ENCODE results near the gene ALPP. TPM values are rescaled to one million over a fixed set of nuclear protein-coding genes. Genes with fewer than 3 reads are reported as not detected.

Gene ALPP
- total RNA-seq, 1 donor from 2014 or later: not detected

- H3K27ac Mint-ChIP-seq (ENCODE audit: unreplicated experiment): no peak overlapping the region
These were observed 4.2 kb upstream of the ALPP start for GRCh38 chr2:232374356-232374755.

GRCh38 chr2:232375164-232375563 is 3.4 kb upstream of the ALPP start:
- no peaks in the 10 kb centered on the region for H3K9me3 Mint-ChIP-seq (ENCODE audit: unreplicated experiment)
- no peak overlapping the region for H3K27ac Mint-ChIP-seq (ENCODE audit: unreplicated experiment)
- H3K36me3 Mint-ChIP-seq (ENCODE audit: low read depth, unreplicated experiment): no peaks in the 10 kb centered on the region
- DNase-seq (ENCODE audit: low spot score): no peak
- no peak overlapping the region for H3K4me3 Mint-ChIP-seq (ENCODE audit: unreplicated experiment)
- H3K27me3 Mint-ChIP-seq (ENCODE audit: unreplicated experiment): peaks cover 2% of the 10 kb centered on the region
- TF ChIP-seq CTCF (IDR thresholded peaks at IDR 0.05; ENCODE audit: unreplicated experiment): no peak
- H3K4me1 Mint-ChIP-seq (ENCODE audit: unreplicated experiment): no peaks in the 10 kb centered on the region

More at GRCh38 chr2:232374356-232374755, 4.2 kb upstream of the ALPP start:
- Mint-ChIP-seq H3K36me3 (ENCODE audit: low read depth, unreplicated experiment) (no peaks in the 10 kb centered on the region), H3K4me1 (ENCODE audit: unreplicated experiment) (no peaks in the 10 kb centered on the region), H3K9me3 (ENCODE audit: unreplicated experiment) (no peaks in the 10 kb centered on the region), H3K4me3 (ENCODE audit: unreplicated experiment) (no peak overlapping the region), H3K27me3 (ENCODE audit: unreplicated experiment) (peaks cover 2% of the 10 kb centered on the region)
- no peak for TF ChIP-seq CTCF (IDR thresholded peaks at IDR 0.05; ENCODE audit: unreplicated experiment)
- DNase-seq (ENCODE audit: low spot score): no peak

GRCh38 chr2:232376260-232376659 is 2.3 kb upstream of the ALPP start:
- no peak overlapping the region for H3K4me3 Mint-ChIP-seq (ENCODE audit: unreplicated experiment)
- no peaks in the 10 kb centered on the region for H3K36me3 Mint-ChIP-seq (ENCODE audit: low read depth, unreplicated experiment)
- peaks cover 2% of the 10 kb centered on the region for H3K27me3 Mint-ChIP-seq (ENCODE audit: unreplicated experiment)
- H3K4me1 Mint-ChIP-seq (ENCODE audit: unreplicated experiment): no peaks in the 10 kb centered on the region
- no peaks in the 10 kb centered on the region for H3K9me3 Mint-ChIP-seq (ENCODE audit: unreplicated experiment)
- no peak for DNase-seq (ENCODE audit: low spot score)
- no peak for TF ChIP-seq CTCF (IDR thresholded peaks at IDR 0.05; ENCODE audit: unreplicated experiment)
- no peak overlapping the region for H3K27ac Mint-ChIP-seq (ENCODE audit: unreplicated experiment)

- H3K27ac Mint-ChIP-seq (ENCODE audit: unreplicated experiment): no peak overlapping the region
- no peak for TF ChIP-seq CTCF (IDR thresholded peaks at IDR 0.05; ENCODE audit: unreplicated experiment)
- no peaks in the 10 kb centered on the region for H3K4me1 Mint-ChIP-seq (ENCODE audit: unreplicated experiment)
These were observed 1.8 kb upstream of the ALPP start for GRCh38 chr2:232376713-232377112.

GRCh38 chr2:232377319-232377718 is 1.2 kb upstream of the ALPP start:
- no peak for TF ChIP-seq CTCF (IDR thresholded peaks at IDR 0.05; ENCODE audit: unreplicated experiment)
- H3K4me3 Mint-ChIP-seq (ENCODE audit: unreplicated experiment): no peak overlapping the region

More at GRCh38 chr2:232376713-232377112, 1.8 kb upstream of the ALPP start:
- Mint-ChIP-seq H3K4me3 (ENCODE audit: unreplicated experiment) (no peak overlapping the region), H3K9me3 (ENCODE audit: unreplicated experiment) (no peaks in the 10 kb centered on the region), H3K27me3 (ENCODE audit: unreplicated experiment) (peaks cover 2% of the 10 kb centered on the region), H3K36me3 (ENCODE audit: low read depth, unreplicated experiment) (no peaks in the 10 kb centered on the region)
- DNase-seq (ENCODE audit: low spot score): no peak

More at GRCh38 chr2:232377319-232377718, 1.2 kb upstream of the ALPP start:
- DNase-seq (ENCODE audit: low spot score): no peak
- Mint-ChIP-seq H3K4me1 (ENCODE audit: unreplicated experiment) (peaks cover 2% of the 10 kb centered on the region), H3K36me3 (ENCODE audit: low read depth, unreplicated experiment) (no peaks in the 10 kb centered on the region), H3K9me3 (ENCODE audit: unreplicated experiment) (no peaks in the 10 kb centered on the region), H3K27me3 (ENCODE audit: unreplicated experiment) (peaks cover 2% of the 10 kb centered on the region), H3K27ac (ENCODE audit: unreplicated experiment) (no peak overlapping the region)
